Measurements from ENCODE around the gene BLMH. TPM values are rescaled to one million over a fixed set of nuclear protein-coding genes. Genes with fewer than 3 reads are reported as not detected.

BLMH gene
- total and polyA plus RNA-seq, 2 experiments from 2014 or later: 21.3 to 28.2 TPM

- Histone ChIP-seq H3K27ac (no peak overlapping the region), H3K4me2 (no peak overlapping the region), H4K20me1 (ENCODE audit: insufficient read depth, poor library complexity, severe bottlenecking) (no peaks in the 10 kb centered on the region), H3K79me2 (no peaks in the 10 kb centered on the region), H3K9me2 (replicated peaks; ENCODE audit: insufficient read depth) (no peaks in the 10 kb centered on the region), H3K4me1 (ENCODE audit: insufficient read depth) (no peaks in the 10 kb centered on the region), H3K9me3 (ENCODE audit: low read depth) (no peaks in the 10 kb centered on the region), H3K4me3 (no peak overlapping the region), H3K36me3 (replicated peaks; ENCODE audit: insufficient read depth, low read depth) (no peaks in the 10 kb centered on the region), H2AFZ (no peak overlapping the region), H3K27me3 (no peaks in the 10 kb centered on the region)
- DNase-seq (ENCODE audit: low spot score): no peak
- WGBS (ENCODE audit: low lambda C conversion rate, missing lambda C conversion rate): 65% methylated on average over 1 of the region's 1 CpG
- TF ChIP-seq EZH2 (IDR thresholded peaks at IDR 0.05; ENCODE audit: borderline replicate concordance) (no peak), CTCF (IDR thresholded peaks at IDR 0.05; ENCODE audit: poor library complexity) (no peak), EZH2phosphoT487 (IDR thresholded peaks at IDR 0.05; ENCODE audit: low read depth, severe bottlenecking, unreplicated experiment) (no peak)
Observed at GRCh38 chr17:30314474-30314873, 22.7 kb upstream of the BLMH start.

- Histone ChIP-seq H3K27me3 (no peaks in the 10 kb centered on the region), H3K79me2 (no peaks in the 10 kb centered on the region), H4K20me1 (ENCODE audit: insufficient read depth, poor library complexity, severe bottlenecking) (no peaks in the 10 kb centered on the region), H3K9me3 (ENCODE audit: low read depth) (no peaks in the 10 kb centered on the region), H3K36me3 (replicated peaks; ENCODE audit: insufficient read depth, low read depth) (no peaks in the 10 kb centered on the region), H3K9me2 (replicated peaks; ENCODE audit: insufficient read depth) (no peaks in the 10 kb centered on the region), H2AFZ (no peak overlapping the region), H3K27ac (no peak overlapping the region), H3K4me3 (no peak overlapping the region), H3K4me2 (no peak overlapping the region), H3K4me1 (ENCODE audit: insufficient read depth) (no peaks in the 10 kb centered on the region)
- WGBS (ENCODE audit: low lambda C conversion rate, missing lambda C conversion rate): 54% methylated on average over 2 of the region's 2 CpGs
- TF ChIP-seq CTCF (IDR thresholded peaks at IDR 0.05; ENCODE audit: poor library complexity): no peak
- TF ChIP-seq EZH2phosphoT487 (IDR thresholded peaks at IDR 0.05; ENCODE audit: low read depth, severe bottlenecking, unreplicated experiment): no peak
- TF ChIP-seq EZH2 (IDR thresholded peaks at IDR 0.05; ENCODE audit: borderline replicate concordance): no peak
- DNase-seq (ENCODE audit: low spot score): no peak
Observed at GRCh38 chr17:30312226-30312625, 20.5 kb upstream of the BLMH start.

- H3K9me2 ChIP-seq (replicated peaks; ENCODE audit: insufficient read depth): no peaks in the 10 kb centered on the region
- no peak overlapping the region for H3K27ac ChIP-seq
- no peaks in the 10 kb centered on the region for H4K20me1 ChIP-seq (ENCODE audit: insufficient read depth, poor library complexity, severe bottlenecking)
- TF ChIP-seq EZH2phosphoT487 (IDR thresholded peaks at IDR 0.05; ENCODE audit: low read depth, severe bottlenecking, unreplicated experiment): no peak
- TF ChIP-seq CTCF (IDR thresholded peaks at IDR 0.05; ENCODE audit: poor library complexity): no peak
- TF ChIP-seq EZH2 (IDR thresholded peaks at IDR 0.05; ENCODE audit: borderline replicate concordance): no peak
- H3K9me3 ChIP-seq (ENCODE audit: low read depth): no peaks in the 10 kb centered on the region
- H3K4me1 ChIP-seq (ENCODE audit: insufficient read depth): no peaks in the 10 kb centered on the region
- 95% methylated on average over 2 of the region's 2 CpGs for WGBS (ENCODE audit: low lambda C conversion rate, missing lambda C conversion rate)
- no peak for DNase-seq (ENCODE audit: low spot score)
- no peaks in the 10 kb centered on the region for H3K27me3 ChIP-seq
- no peak overlapping the region for H3K4me2 ChIP-seq
- no peaks in the 10 kb centered on the region for H3K36me3 ChIP-seq (replicated peaks; ENCODE audit: insufficient read depth, low read depth)
- no peak overlapping the region for H3K4me3 ChIP-seq
- H3K79me2 ChIP-seq: no peaks in the 10 kb centered on the region
- H2AFZ ChIP-seq: no peak overlapping the region
Observed at GRCh38 chr17:30310562-30310961, 18.8 kb upstream of the BLMH start.

- Histone ChIP-seq H3K79me2 (no peaks in the 10 kb centered on the region), H3K27me3 (no peaks in the 10 kb centered on the region), H2AFZ (no peak overlapping the region), H3K9me2 (replicated peaks; ENCODE audit: insufficient read depth) (no peaks in the 10 kb centered on the region), H3K9me3 (ENCODE audit: low read depth) (no peaks in the 10 kb centered on the region), H3K36me3 (replicated peaks; ENCODE audit: insufficient read depth, low read depth) (no peaks in the 10 kb centered on the region), H3K4me3 (no peak overlapping the region), H4K20me1 (ENCODE audit: insufficient read depth, poor library complexity, severe bottlenecking) (no peaks in the 10 kb centered on the region), H3K4me2 (no peak overlapping the region), H3K27ac (no peak overlapping the region), H3K4me1 (ENCODE audit: insufficient read depth) (no peaks in the 10 kb centered on the region)
- DNase-seq (ENCODE audit: low spot score): no peak
- TF ChIP-seq EZH2 (IDR thresholded peaks at IDR 0.05; ENCODE audit: borderline replicate concordance): no peak
- no peak for TF ChIP-seq EZH2phosphoT487 (IDR thresholded peaks at IDR 0.05; ENCODE audit: low read depth, severe bottlenecking, unreplicated experiment)
- TF ChIP-seq CTCF (IDR thresholded peaks at IDR 0.05; ENCODE audit: poor library complexity): no peak
- WGBS (ENCODE audit: low lambda C conversion rate, missing lambda C conversion rate): 96% methylated on average over 6 of the region's 6 CpGs
Observed at GRCh38 chr17:30309591-30309990, 17.8 kb upstream of the BLMH start.

Data from hepatocyte (in vitro differentiated cells).